ENCODE data around the gene RASL11B.
A peak's percentile ranks its signal among the peaks of the same experiment; 100 is the strongest.

The RASL11B gene

DNA sequence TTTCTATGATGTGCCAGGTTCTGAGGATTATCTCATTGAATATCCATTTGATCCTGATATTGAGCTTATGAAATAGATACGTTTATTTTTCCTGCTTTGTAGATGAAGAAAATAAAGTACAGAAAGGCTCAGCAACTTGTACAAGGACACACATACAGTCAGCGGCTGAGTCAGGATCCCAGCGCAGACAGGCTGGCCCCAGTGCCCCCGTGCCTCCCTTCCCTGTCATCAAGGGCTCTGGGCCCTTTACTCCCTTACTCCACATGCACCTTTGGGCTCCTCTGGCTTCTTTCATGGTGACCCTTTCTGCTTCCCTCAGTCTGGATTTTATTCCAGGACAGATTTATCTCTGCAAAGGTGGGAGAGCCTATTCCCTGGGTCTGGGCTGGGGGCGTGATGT, 12.8 kb downstream of the RASL11B start:
- DNase-seq (ENCODE audit: low read depth), result no peak

DNA sequence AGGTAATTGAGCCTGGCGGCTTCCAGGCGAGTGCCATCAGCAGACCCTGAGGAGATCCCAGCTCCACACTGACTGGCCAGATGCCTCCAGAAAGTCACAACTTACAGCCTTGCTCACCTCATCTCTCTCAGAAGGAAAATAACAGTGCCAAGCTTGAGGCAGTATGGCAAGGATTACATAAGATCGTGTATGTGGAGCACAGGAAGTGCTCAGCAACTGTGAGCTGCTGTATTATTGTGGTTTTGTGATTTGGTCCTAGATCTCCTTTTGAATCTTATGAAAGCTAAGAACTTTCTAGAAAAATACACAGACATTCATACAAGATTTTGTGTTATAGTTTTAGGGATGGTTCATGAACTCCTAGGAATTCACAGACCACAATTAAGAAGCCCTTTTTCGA, 14.0 kb downstream of the RASL11B start:
- no peak for DNase-seq (ENCODE audit: low read depth)

DNA sequence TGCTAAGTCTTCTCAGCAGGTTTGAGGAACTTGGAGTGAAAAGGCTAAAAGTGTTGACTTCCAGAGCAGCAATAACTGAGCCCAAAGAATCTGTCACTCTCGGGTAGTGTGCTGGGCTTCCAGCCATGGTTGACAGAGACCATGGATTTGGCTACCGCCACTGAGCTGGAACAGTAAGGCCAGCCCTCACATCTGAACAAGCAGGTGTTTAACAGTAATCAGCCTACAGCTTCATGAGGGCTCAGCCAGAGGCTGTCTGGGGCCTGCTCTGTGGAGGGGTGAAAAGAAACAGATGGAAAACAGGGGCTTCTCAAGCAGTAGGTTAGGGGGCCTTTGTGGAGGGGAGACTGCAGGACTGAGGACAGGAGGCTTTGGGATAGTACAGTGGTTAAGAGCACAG, 14.9 kb downstream of the RASL11B start:
- no peak for DNase-seq (ENCODE audit: low read depth)

DNA sequence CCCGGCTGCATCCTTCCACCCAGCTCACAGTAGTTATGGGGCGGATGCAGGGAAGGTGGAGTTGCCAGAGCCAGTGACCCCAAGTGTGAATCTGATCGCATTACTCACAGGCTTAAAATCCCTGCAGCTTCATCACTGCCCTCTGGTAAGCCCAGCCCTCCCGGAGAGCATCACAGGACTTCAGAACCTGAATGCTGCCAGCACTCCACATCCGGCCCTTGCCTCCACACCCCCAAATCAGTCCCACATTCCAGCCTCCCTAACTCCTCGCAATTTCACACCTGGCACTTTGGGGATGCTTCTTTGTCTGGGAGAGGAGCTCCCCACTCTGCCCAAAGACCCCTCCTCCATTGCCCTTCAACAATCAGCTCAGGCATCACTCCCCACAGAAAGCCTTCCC, 15.6 kb downstream of the RASL11B start:
- peak; percentile 50 for DNase-seq (ENCODE audit: low read depth)

DNA sequence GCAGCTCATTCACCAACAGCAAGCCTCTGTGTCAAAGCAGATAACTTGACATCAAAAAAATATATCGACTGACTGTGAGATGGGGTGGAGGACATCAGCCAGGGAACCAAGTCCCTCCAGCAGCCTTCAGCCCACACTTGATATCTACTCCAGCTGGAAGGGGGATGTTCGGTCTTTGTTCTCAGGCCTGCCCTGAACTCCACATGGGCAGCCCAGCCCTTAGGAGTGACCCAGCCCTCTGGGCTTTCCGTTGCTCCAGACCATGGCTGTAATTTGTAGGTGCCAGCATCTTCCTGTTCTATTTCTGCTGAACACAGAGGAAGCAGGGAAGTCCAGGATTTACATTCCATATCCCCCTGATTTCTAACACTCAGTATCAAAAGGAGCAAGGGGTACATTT, 17.4 kb downstream of the RASL11B start:
- DNase-seq (ENCODE audit: low read depth), result no peak

DNA sequence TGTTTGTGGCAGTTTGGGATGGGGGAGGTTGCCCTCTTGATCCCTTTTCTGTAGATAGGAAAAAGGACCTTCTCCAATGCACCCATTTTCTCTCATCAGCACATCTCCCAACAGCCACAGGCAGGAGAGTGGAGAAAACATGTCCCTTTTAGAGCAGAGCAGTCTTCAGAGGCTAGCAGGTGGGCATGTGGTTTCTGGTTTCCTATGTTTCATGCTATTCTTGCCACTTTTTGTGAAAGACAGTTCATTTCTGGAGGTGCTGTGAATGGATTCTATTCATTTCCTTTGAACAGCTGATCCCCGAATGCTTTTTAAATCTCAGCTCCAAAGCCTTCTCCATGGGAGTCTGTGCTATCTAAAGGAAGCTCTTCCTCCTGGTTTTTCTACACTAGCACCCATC, 18.9 kb downstream of the RASL11B start:
- no peak for DNase-seq (ENCODE audit: low read depth)

DNA sequence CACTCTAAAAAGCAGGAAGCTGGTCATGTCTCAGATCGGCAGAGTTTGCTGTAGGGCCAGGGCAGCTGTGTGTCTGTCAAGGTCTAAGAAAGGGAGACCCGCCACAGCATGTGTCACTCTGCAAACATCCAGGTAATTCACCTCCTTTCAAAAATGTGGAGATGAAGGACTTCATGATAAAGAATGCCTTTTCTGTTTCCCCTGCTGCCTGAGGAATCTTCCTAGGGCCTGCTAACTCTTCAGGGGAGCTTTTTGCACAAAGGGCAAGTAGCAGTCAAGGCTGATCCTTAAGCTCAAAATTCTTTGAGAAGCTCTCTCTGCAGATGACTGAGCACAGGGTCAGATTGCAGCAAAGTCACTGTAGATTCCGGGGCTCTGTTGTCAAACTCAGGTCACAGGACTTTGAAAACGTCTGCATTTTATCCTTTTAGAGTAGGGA, 21.1 kb downstream of the RASL11B start:
- peak; percentile 11 for DNase-seq (ENCODE audit: low read depth)

DNA sequence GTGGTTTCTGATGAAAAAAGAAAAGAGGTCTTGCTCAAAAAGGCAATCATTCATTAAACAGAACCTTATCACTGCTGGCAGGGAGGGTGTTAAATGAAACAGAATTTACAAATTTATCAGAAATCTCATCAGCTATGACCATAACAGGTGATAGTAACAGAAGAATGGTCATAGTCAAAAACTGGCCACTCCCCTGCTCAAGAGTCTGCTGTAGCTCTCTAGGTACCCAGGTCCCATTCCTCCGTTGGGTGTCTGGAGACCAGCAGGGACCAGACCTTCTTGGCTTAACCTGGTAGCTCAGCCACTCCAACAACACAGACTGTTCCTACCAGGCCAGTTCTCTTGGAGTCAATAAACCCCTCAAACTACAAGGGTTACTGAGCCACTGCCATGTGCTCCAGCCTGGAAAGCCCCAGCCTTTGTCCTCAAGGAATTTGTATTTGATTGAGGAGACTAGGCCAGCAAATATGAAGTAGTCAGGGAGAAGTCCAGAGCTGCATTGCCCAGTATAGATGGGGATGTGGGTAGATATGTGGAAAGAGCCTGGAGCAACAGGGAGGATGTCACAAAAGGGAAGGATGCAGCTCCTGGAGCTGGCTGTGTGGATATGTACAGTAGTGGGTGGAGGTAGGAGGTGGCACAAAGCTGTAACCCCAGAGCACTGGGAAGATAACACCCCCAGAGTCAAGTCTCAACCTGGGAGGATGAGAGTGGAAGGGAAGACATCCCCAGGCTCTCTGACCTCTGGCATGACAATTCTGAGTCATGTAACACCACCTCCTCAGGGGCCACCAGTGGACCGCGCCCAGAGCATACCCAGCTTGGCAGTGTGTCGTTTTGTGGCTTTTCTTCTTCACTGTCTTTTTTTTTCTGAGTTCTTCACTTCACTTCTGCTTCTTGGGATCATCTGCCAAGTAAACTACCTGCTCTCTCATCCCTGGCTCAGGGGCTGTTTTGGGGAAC, 21.9 kb downstream of the RASL11B start:
- DNase-seq (ENCODE audit: low read depth), result no peak

DNA sequence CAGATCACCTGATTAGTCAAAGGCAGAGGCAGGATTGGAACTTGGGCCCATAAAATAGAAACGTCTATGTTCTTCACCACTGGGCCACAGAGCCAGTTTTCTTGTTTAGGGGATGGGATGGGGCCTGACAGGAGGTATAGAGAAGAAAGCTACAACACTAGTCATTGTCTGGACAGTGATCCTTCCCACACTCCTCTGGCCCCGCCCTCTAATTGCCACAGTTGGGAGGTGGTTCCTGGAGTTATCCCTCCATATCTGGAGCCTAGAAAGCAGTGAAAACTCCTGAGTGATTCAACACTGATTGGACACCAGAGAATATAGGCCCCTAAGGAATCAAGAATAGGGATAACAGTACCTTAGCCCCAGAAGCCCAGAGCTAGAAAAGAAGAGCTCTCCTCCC, 22.9 kb downstream of the RASL11B start:
- DNase-seq (ENCODE audit: low read depth), result no peak

DNA sequence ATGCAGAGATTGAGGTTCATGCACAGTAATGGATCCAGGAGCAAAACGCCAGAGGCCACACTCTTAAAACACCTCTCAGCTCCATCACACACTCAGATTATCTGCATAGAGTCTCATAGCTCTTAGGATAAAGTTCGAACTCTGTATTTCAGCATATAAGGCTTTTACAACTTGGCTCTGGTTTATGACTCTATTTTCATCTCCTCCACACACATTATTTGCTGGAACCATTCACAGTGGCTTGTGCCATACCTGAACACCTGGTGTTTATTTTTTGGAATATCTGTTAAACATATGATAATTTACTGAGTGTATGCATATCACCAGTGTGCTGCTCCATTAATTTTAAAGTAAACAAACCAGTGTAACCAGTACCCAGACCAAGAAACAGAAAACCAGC, 27.2 kb downstream of the RASL11B start:
- no peak for DNase-seq (ENCODE audit: low read depth)

DNA sequence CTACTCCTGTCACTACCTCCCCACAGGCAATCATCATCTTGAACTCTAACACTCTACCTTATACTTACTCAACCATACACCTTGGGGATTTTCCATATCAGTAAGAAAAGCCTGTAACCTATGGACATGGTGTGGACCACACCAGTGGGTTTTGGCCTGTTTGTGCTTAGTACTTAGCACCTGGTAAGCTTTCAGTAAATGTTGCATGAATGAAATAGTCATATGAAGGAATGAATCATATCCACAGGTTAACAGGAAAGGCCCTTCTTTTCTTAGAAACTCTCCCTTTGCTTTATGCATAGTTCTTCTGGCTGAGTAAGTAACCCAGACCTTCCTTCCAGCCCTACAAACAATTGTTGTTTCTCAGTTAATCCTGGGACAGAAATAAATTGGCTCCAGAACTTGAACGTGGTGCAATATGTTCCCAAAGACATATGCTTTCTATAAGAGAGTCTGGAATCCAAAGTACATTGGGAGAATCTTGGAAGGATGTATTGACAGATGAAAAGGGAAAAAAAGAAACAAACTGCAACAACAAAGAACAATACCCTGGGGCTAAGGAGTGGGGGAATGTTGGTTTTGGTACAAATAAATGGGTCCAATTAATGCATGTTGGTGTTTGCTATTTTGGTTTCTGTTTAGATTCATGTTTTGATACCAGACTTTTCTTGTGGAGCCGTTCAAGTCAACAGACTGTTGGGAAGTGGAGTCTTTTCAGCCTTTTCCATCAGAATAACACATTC, 27.8 kb downstream of the RASL11B start:
- DNase-seq (ENCODE audit: low read depth), result no peak

DNA sequence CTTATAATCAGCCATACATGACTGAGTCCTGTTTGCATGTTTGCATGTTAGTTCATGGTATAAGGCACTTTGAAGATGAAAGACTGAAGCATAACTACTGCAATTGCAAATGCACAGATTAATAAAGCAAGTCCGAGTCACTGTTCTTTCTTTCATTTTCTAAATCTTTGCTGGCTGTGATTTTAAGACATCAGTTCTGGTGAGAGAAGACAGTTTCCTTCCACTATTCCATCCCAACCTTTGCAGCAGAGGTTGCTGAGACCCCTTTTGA, 28.3 kb downstream of the RASL11B start:
- no peak for DNase-seq (ENCODE audit: low read depth)

DNA sequence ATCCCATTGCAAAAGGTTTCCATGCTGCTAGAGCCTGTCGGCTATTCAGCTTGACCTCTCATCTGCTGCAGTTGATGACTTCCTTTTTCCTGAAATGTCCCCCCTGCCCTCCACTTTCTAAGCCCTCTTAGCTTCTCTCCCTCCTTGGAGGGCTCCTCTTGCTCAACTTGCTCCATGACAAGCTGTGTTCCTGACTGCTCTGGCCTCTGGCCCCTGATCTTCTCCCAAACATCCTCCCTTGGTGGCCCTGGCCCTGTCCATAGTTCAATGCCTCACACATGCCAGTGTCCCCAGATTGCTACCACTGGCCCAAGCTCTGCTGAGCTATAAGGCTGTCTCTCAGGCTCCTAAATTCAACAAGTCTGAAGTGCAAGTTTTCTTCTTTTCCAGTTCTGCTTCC, 29.6 kb downstream of the RASL11B start:
- no peak for DNase-seq (ENCODE audit: low read depth)

DNA sequence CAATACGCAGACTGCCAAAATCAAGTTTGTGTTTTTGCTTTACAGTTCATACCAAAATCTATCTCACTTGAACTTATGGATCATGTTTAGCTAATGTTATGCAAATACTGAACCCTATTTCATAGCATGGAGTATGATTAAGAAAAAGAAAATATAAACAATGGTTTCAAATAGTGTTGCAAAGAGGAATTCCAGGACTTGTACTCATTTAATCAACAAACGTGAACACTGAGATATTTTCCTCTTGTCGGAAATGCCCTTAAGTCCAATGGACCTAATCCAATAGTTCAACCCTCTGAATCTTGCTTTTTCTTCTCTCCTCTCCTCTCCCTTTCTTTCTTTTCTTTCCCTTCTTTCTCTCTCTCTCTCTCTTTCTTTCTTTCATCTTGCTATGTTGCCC, 30.8 kb downstream of the RASL11B start:
- DNase-seq (ENCODE audit: low read depth), result peak; percentile 57

DNA sequence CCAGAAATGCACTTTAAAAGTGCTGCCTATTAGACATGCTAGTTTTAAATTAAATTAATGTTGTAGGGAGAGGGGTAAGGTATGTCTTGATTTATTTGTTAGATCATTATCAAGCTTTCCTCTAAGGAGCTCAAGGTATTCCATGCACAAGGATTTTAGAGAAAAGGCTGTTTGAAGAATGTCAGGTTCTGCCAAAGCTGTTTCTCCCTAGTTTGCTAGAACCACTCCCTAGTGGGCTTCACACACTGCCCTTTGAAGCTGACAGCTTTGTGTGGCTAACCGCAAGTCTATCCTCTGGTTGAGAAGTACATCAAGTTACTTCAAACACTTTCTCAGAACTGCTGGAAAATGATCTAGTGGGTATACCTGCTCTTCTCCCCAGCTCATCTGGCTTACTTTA, 32.3 kb downstream of the RASL11B start:
- peak; percentile 40 for DNase-seq (ENCODE audit: low read depth)

DNA sequence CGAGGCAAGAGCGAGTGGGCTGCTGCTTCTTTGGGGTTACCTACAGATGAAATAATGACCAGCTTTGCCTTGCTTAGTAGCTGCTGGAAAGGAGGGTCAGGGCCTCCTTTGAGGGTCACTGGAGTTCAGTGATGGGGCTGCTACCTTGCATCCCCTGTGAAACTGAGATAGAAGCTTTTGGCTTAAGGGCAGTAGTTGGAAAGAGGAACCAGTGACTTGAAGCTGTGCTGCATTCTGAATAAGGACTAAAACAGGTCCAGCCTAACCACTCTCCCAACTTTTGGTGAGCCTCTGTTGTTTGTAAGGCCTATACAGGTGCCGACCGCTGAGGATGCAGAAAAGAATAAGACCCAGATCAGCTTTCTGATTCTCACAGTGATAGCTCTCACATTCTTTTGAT, 41.2 kb downstream of the RASL11B start:
- DNase-seq (ENCODE audit: low read depth), result no peak

DNA sequence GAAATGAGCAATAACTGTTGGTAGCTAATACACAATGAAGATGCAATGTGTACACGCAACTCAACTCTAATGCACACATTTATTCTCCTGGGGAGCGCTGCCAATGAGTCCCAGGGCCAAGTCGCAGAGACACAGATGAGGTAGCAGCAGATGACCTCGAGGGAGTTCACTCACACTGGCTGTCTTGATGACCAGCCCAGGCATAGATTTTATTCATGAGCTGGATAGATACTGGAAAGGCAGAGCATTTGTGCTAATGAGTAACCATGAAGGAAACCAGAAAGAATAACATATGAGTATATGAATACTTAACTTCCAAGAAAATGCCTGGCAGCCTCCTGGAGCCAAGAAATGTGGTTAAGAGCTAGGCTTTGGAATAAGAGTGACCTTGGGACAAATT, 42.3 kb downstream of the RASL11B start:
- DNase-seq (ENCODE audit: low read depth), result peak; percentile 10

DNA sequence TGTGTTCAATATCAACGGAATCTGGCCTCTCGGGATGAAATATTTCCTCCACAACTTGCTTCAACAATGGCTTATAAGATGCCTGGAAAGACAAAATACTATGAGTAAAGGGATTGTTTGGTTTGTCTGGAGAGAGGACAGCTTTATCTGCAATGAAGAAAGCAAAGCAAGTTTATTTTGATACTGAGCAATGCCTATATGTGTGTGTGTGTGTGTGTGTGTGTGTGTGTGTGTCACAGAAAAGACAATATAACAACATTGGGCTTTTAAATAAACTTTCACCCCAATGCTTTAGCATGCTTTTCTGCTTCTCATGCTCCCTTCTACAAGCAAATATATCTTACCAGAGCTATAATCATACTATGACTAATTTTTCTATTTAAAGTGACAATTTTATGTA, 45.4 kb downstream of the RASL11B start:
- DNase-seq (ENCODE audit: low read depth), result no peak

DNA sequence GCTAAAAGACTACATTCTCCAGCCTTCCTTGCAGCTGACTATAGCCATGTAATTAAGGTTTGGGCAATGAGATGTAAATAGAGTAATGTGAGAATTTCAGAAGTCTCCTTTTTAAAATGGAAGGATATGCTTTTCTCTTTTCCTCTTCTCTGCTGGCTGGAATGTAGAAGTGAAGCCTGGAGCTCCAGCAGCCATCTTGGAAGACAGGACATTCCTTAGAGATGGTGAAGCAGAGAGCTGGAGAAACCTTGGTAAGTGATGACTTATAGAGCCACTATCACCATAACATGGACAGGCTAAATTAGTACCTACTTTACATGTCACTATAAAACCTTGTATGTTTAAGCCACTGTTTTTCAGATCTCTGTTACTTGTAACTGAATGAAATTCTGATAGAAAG, 48.0 kb downstream of the RASL11B start:
- DNase-seq (ENCODE audit: low read depth), result no peak

DNA sequence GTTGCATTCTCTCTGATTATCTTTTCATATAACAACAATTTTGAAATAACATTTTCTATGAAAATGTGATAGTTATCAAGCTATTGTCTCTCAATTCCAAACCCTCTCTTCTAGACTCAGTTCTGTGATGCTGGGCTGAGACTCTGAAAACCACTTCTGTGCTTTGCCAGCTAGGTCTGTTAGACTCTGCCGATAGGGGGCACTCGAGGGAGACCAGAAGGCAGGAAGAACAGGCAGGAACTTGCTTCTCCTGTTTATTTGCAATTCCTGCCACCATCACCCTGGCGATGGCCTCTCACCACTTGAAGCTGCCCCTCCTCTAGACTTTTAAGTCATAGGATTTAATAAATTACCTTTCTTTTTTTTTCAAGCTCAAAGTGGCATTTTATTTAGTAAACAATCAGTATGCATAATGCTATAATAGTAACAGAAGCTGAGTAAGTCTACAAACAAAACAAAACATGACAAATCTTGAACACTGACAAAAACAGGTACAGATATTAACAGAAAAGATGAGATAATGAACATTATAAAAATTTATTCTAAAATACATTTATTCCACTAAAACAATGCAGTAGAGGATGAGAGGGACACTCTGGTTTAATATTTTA, 49.7 kb downstream of the RASL11B start:
- peak; percentile 78 for DNase-seq (ENCODE audit: low read depth)

DNA sequence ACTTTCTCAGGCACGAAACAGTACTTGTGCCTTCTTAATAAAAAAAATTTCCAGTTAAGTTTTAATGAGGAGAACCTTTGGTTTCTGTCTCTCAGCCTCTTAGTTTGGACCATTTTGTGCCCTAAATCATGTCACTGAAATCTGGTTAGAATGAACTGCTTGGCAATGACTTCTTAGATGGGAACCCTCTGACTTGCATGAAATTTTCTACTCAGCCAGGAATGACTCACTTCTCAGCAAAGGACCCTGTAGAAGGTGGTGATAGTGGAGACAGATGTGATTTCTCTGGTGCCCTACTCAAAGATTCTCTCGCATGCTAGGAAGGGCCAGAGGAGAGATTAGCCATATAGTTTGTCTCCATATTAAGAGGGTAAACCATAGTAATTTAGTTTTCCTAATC, 50.5 kb downstream of the RASL11B start:
- no peak for DNase-seq (ENCODE audit: low read depth)

DNA sequence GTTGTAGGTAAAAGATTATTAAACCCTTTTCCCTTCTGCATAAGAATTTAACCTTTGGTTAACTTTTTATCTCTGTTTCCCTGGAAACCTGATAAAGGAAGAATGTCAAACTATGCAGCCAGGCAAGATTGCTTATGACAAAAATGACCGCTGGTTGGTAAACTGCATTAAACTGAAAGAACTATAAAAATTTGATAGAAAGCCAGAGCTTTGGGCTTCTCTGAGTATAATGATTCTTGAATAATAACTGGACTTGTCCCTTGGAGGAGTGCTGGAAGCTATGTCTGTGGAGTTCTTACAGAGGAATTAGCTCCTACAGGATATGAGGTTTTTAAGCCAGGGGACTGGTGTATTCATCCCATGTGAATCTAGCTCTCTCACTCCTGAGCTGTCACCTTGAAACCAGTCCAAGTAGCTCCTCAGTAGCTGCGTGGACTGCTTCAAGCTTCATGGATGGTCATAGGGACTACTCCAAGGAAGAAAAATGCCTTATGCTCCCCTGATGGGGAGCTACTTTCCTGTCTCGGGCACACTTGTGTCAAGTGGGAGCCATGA, 52.0 kb downstream of the RASL11B start:
- peak; percentile 75 for DNase-seq (ENCODE audit: low read depth)

DNA sequence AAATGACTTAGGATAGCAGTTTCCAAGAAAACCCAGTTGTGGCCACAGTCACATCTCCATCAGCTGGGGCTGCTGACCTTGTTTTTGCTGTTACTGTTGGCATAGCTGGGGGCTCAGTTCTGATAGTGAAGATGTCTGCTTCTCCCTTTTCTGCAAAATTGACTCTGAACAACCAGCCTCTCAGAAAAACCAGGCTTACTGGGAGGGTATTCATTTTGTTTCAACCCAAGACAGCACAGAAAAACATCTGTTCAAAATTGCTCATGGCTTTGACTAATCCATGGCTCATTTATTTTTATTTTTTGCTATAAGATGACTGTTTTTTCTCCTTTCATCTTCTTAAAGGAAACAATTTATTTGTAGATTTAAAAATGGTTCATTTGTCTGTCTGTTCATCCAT, 53.1 kb downstream of the RASL11B start:
- no peak for DNase-seq (ENCODE audit: low read depth)

Measured in iris pigment epithelial cell (primary cell).